ENCODE measurements around the gene FGD3.

Gene FGD3

GRCh38 chr9:93082841-93083411, 135.6 kb downstream of the FGD3 start:
- no peak for DNase-seq (ENCODE audit: low spot score)
- TF ChIP-seq CTCF (IDR thresholded peaks at IDR 0.05; ENCODE audit: borderline replicate concordance, control extremely low read depth, extremely low read depth, insufficient read depth, missing control alignments) = no peak
- in situ Hi-C loops (cut with MboI; ENCODE audit: low sequenced_read_pairs, unreplicated experiment) = no loop called here

- no peak for TF ChIP-seq CTCF (IDR thresholded peaks at IDR 0.05; ENCODE audit: borderline replicate concordance, control extremely low read depth, extremely low read depth, insufficient read depth, missing control alignments)
- DNase-seq (ENCODE audit: low spot score) = no peak
- in situ Hi-C loops (cut with MboI; ENCODE audit: low sequenced_read_pairs, unreplicated experiment) = no loop called here
These were observed 136.5 kb downstream of the FGD3 start for GRCh38 chr9:93083592-93084470.

GRCh38 chr9:93084471-93084881, 137.2 kb downstream of the FGD3 start:
- no peak for TF ChIP-seq CTCF (IDR thresholded peaks at IDR 0.05; ENCODE audit: borderline replicate concordance, control extremely low read depth, extremely low read depth, insufficient read depth, missing control alignments)
- in situ Hi-C loops (cut with MboI; ENCODE audit: low sequenced_read_pairs, unreplicated experiment) = no loop called here
- no peak for DNase-seq (ENCODE audit: low spot score)

- no peak for TF ChIP-seq CTCF (IDR thresholded peaks at IDR 0.05; ENCODE audit: borderline replicate concordance, control extremely low read depth, extremely low read depth, insufficient read depth, missing control alignments)
- no peak for DNase-seq (ENCODE audit: low spot score)
These were observed 138.4 kb downstream of the FGD3 start for GRCh38 chr9:93085676-93086075.

More at GRCh38 chr9:93085676-93086075, 138.4 kb downstream of the FGD3 start:
- in situ Hi-C loops (cut with MboI; ENCODE audit: low sequenced_read_pairs, unreplicated experiment) = no loop called here

All from GM13976 (cell line).